H9 (cell line): ENCODE measurements around the gene CAMTA1. TPM values are rescaled to one million over a fixed set of nuclear protein-coding genes. Genes with fewer than 3 reads are reported as not detected.

ENCODE experiments used
- DNase-seq: peaks from one replicate; pipeline ENCODE4 v3.0.0-alpha.2; 2017
- H2AFZ ChIP-seq: one replicate; pipeline ENCODE4 v1.6.1; 2013; ENCODE audit warnings: mild to moderate bottlenecking, low read length, control low read depth, moderate library complexity
- H2AK5ac ChIP-seq: 2 replicates; pipeline ENCODE4 v1.6.1; 2013; ENCODE audit warnings: low read length, control low read depth, mixed read lengths; ENCODE audit not compliant: insufficient read length
- H2BK120ac ChIP-seq: one replicate; pipeline ENCODE4 v1.6.1; 2013; ENCODE audit warnings: low read depth, mild to moderate bottlenecking, low read length, control low read depth, inconsistent platforms; ENCODE audit not compliant: poor library complexity, severe bottlenecking
- H2BK12ac ChIP-seq: 2 replicates; pipeline ENCODE4 v1.6.1; 2013; ENCODE audit warnings: low read length, control low read depth, mixed read lengths, low read depth; ENCODE audit not compliant: insufficient read length
- H2BK15ac ChIP-seq: 2 replicates; pipeline ENCODE4 v1.6.1; 2013; ENCODE audit warnings: low read depth, low read length, control low read depth
- H2BK20ac ChIP-seq: one replicate; pipeline ENCODE4 v1.6.1; 2013; ENCODE audit warnings: low read depth, mild to moderate bottlenecking, low read length, control low read depth, inconsistent platforms; ENCODE audit not compliant: poor library complexity, severe bottlenecking
- H2BK5ac ChIP-seq: 2 replicates; pipeline ENCODE4 v1.6.1; 2013; ENCODE audit warnings: low read length, control low read depth, mixed read lengths; ENCODE audit not compliant: insufficient read length
- H3K14ac ChIP-seq: 2 replicates; pipeline ENCODE4 v1.6.1; 2013; ENCODE audit warnings: low read length, control low read depth; ENCODE audit not compliant: insufficient read depth
- H3K18ac ChIP-seq: 2 replicates; pipeline ENCODE4 v1.6.1; 2013; ENCODE audit warnings: low read depth, mild to moderate bottlenecking, mixed read lengths, low read length, control low read depth; ENCODE audit not compliant: insufficient read length
- H3K23ac ChIP-seq: 2 replicates; pipeline ENCODE4 v1.6.1; 2013; ENCODE audit warnings: low read length, control low read depth, mixed read lengths, low read depth; ENCODE audit not compliant: insufficient read length
- H3K23me2 ChIP-seq: 2 replicates; pipeline ENCODE4 v1.6.1; 2013; ENCODE audit warnings: low read depth, mild to moderate bottlenecking, mixed read lengths, low read length, control low read depth; ENCODE audit not compliant: insufficient read length, poor library complexity, severe bottlenecking
- H3K27ac ChIP-seq: 2 replicates; pipeline ENCODE4 v1.5.1; 2013; ENCODE audit warnings: low read length, control low read depth, mixed read lengths, low read depth; ENCODE audit not compliant: insufficient read length
- H3K27me3 ChIP-seq: 2 replicates; pipeline ENCODE4 v1.6.1; 2013; ENCODE audit warnings: low read length, control low read depth, inconsistent platforms; ENCODE audit not compliant: insufficient read depth
- H3K4ac ChIP-seq: 2 replicates; pipeline ENCODE4 v1.6.1; 2013; ENCODE audit warnings: low read depth, mild to moderate bottlenecking, control low read depth, inconsistent platforms, low read length, moderate library complexity
- H3K4me1 ChIP-seq: 2 replicates; pipeline ENCODE4 v1.6.1; 2013; ENCODE audit warnings: low read length, control low read depth, inconsistent platforms; ENCODE audit not compliant: insufficient read depth
- H3K4me2 ChIP-seq: 2 replicates; pipeline ENCODE4 v1.6.1; 2013; ENCODE audit warnings: low read length, control low read depth, mixed read lengths; ENCODE audit not compliant: insufficient read length, insufficient read depth
- H3K56ac ChIP-seq: 2 replicates; pipeline ENCODE4 v1.6.1; 2013; ENCODE audit warnings: low read depth, mild to moderate bottlenecking, mixed read lengths, low read length, control low read depth; ENCODE audit not compliant: insufficient read length
- H3K79me1 ChIP-seq: 2 replicates; pipeline ENCODE4 v1.6.1; 2013; ENCODE audit warnings: low read depth, mild to moderate bottlenecking, moderate library complexity, low read length, control low read depth, inconsistent platforms; ENCODE audit not compliant: insufficient read depth, poor library complexity, severe bottlenecking
- H3K79me2 ChIP-seq: 2 replicates; pipeline ENCODE4 v1.6.1; 2013; ENCODE audit warnings: low read length, control low read depth, inconsistent platforms; ENCODE audit not compliant: insufficient read depth
- H3K9ac ChIP-seq: 2 replicates; pipeline ENCODE4 v1.6.1; 2013; ENCODE audit warnings: low read length, control low read depth, mixed read lengths; ENCODE audit not compliant: insufficient read length; ENCODE audit errors: extremely low read depth
- H3K9me3 ChIP-seq: one replicate; pipeline ENCODE4 v1.6.1; 2013; ENCODE audit warnings: low read depth, low read length, inconsistent platforms; ENCODE audit not compliant: control insufficient read depth
- H3T11ph ChIP-seq: one replicate; pipeline ENCODE4 v1.6.1; 2013; ENCODE audit warnings: mild to moderate bottlenecking, low read length, control low read depth, inconsistent platforms
- H4K20me1 ChIP-seq: one replicate; pipeline ENCODE4 v1.6.1; 2013; ENCODE audit not compliant: control insufficient read depth, insufficient read length, insufficient read depth
- H4K5ac ChIP-seq: 2 replicates; pipeline ENCODE4 v1.6.1; 2013; ENCODE audit warnings: low read depth, mild to moderate bottlenecking, mixed read lengths, low read length, control low read depth; ENCODE audit not compliant: insufficient read length
- H4K8ac ChIP-seq: replicated peaks from 2 replicates; pipeline ENCODE4 v1.6.1; 2013; ENCODE audit warnings: low read length, control low read depth, mixed read lengths, low read depth; ENCODE audit not compliant: insufficient read length
- H4K91ac ChIP-seq: 2 replicates; pipeline ENCODE4 v1.6.1; 2013; ENCODE audit warnings: low read depth, mild to moderate bottlenecking, moderate library complexity, mixed read lengths, low read length, control low read depth; ENCODE audit not compliant: insufficient read length
- H3K27ac Mint-ChIP-seq, 3 experiments: 2 replicates in 2 of 3; 3 replicates in 1 of 3; pipeline ENCODE4 v1.8.0; 2020 to 2021; ENCODE audit warnings: mixed read lengths in 3 of 3, mild to moderate bottlenecking in 1 of 3, moderate library complexity in 1 of 3
- H3K27me3 Mint-ChIP-seq: 2 replicates; pipeline ENCODE4 v1.8.0; 2021; ENCODE audit warnings: low read depth, mild to moderate bottlenecking, moderate library complexity, mixed read lengths
- H3K36me3 Mint-ChIP-seq, 3 experiments: 2 replicates in 2 of 3; 3 replicates in 1 of 3; pipeline ENCODE4 v1.8.0; 2020 to 2021; ENCODE audit warnings: low read depth in 3 of 3, mixed read lengths in 3 of 3; ENCODE audit not compliant: insufficient read depth in 1 of 3
- H3K4me1 Mint-ChIP-seq, 2 experiments: 2 replicates each; pipeline ENCODE4 v1.8.0; 2020; ENCODE audit warnings: mixed read lengths in 2 of 2
- H3K4me3 Mint-ChIP-seq, 2 experiments: 2 replicates in 1 of 2; 3 replicates in 1 of 2; pipeline ENCODE4 v1.8.0; 2020 to 2021; ENCODE audit warnings: mild to moderate bottlenecking in 2 of 2, mixed read lengths in 2 of 2, moderate library complexity in 1 of 2
- H3K9me3 Mint-ChIP-seq, 2 experiments: 2 replicates in 1 of 2; 3 replicates in 1 of 2; pipeline ENCODE4 v1.8.0; 2020; ENCODE audit warnings: mild to moderate bottlenecking in 2 of 2, mixed read lengths in 2 of 2, moderate library complexity in 1 of 2
- CTCF ChIP-seq: fragments of 200-600 bp; sonication (generic); conservative IDR thresholded peaks from 3 replicates; pipeline ENCODE4 v1.8.0; 2021; ENCODE audit warnings: antibody characterized with exemption, mild to moderate bottlenecking
- WGBS: extraction: QIAGEN DNeasy Blood & Tissue Kit; methylation state at CpG from one replicate; pipeline ENCODE4 v1.1.7; 2013; ENCODE audit warnings: missing lambda C conversion rate, low lambda C conversion rate, mixed read lengths; ENCODE audit not compliant: insufficient read length; ENCODE audit errors: extremely low coverage; 5-methylcytosine and 5-hydroxymethylcytosine counted together
- total RNA-seq: library from RNA; stranded (reverse); gene quantifications from 2 replicates; pipeline ENCODE4 v1.2.1, GENCODE V29; 2021

The CAMTA1 gene
- total RNA-seq, 1 experiment from 2014 or later, result 115 TPM

GRCh38 chr1:7400566-7400965 lies 615.3 kb downstream of the CAMTA1 start:
- Mint-ChIP-seq H3K9me3 (peaks cover 34 to 39% of the 10 kb centered on the region in 2 experiments), H3K4me1 (peaks cover 31 to 36% of the 10 kb centered on the region in 2 experiments), H3K27me3 (peaks cover 2% of the 10 kb centered on the region; the same call in 1 of the 2 replicates), H3K27ac (no peak overlapping the region), H3K4me3 (no peak overlapping the region), H3K36me3 (peaks cover 12 to 30% (median 12%) of the 10 kb centered on the region in 3 experiments; a peak in 6 of 7 replicates)
- Histone ChIP-seq H3K79me2 (no peaks in the 10 kb centered on the region), H2BK12ac (peak overlapping the region; percentile 67), H4K20me1 (no peaks in the 10 kb centered on the region), H4K91ac (no peak overlapping the region), H2BK5ac (no peak overlapping the region), H3K4me2 (no peak overlapping the region), H4K8ac (no peak overlapping the region), H3K27me3 (no peaks in the 10 kb centered on the region), H2AK5ac (no peak overlapping the region), H3K18ac (no peak overlapping the region), H4K5ac (no peak overlapping the region), H3K23ac (no peak overlapping the region), H3K27ac (no peak overlapping the region), H3K9ac (no peak overlapping the region), H3K4me1 (no peaks in the 10 kb centered on the region), H3K56ac (no peak overlapping the region), H2AFZ (no peak overlapping the region), H2BK15ac (no peak overlapping the region), H3K4ac (no peak overlapping the region), H3K9me3 (no peaks in the 10 kb centered on the region), H3K14ac (no peak overlapping the region), H3K79me1 (no peaks in the 10 kb centered on the region), H2BK120ac (no peak overlapping the region), H2BK20ac (no peak overlapping the region), H3K23me2 (no peaks in the 10 kb centered on the region), H3T11ph (no peak overlapping the region)
- no peak for TF ChIP-seq CTCF
- no peak for DNase-seq
- no CpG with 5 or more reads among the region's 1 CpG for WGBS
